GM18519 (cell line): ENCODE results near the gene TJP2.

Experiments used
- ATAC-seq: cut with Tn5 transposase; IDR thresholded peaks from one replicate; pipeline ENCODE4 v1.9.1; 2021; ENCODE audit warnings: mild to moderate bottlenecking, moderate library complexity; ENCODE audit not compliant: unreplicated experiment, low FRiP score

Gene TJP2

GRCh38 chr9:69188975-69189374 lies 14.9 kb downstream of the TJP2 start:
- no peak for ATAC-seq

- peak; percentile 63 for ATAC-seq
Observed at GRCh38 chr9:69190086-69190862, 16.2 kb downstream of the TJP2 start.

- ATAC-seq, result no peak
Observed at GRCh38 chr9:69190863-69191181, 16.7 kb downstream of the TJP2 start.

- no peak for ATAC-seq
Observed at GRCh38 chr9:69191231-69191630, 17.2 kb downstream of the TJP2 start.

- no peak for ATAC-seq
Observed at GRCh38 chr9:69192214-69192613, 18.1 kb downstream of the TJP2 start.

GRCh38 chr9:69193685-69194032 lies 19.6 kb downstream of the TJP2 start:
- no peak for ATAC-seq

GRCh38 chr9:69194702-69195418 lies 20.8 kb downstream of the TJP2 start:
- ATAC-seq, result no peak

- no peak for ATAC-seq
Observed at GRCh38 chr9:69195668-69196067, 21.6 kb downstream of the TJP2 start.

GRCh38 chr9:69197687-69198086 lies 23.6 kb downstream of the TJP2 start:
- ATAC-seq, result no peak

- ATAC-seq, result no peak
Observed at GRCh38 chr9:69198521-69199220, 24.6 kb downstream of the TJP2 start.

GRCh38 chr9:69199769-69200470 lies 25.8 kb downstream of the TJP2 start:
- ATAC-seq, result no peak

- ATAC-seq, result no peak
Observed at GRCh38 chr9:69202556-69202955, 28.5 kb downstream of the TJP2 start.

- ATAC-seq, result no peak
Observed at GRCh38 chr9:69204326-69204725, 30.2 kb downstream of the TJP2 start.

- no peak for ATAC-seq
Observed at GRCh38 chr9:69204849-69205248, 30.8 kb downstream of the TJP2 start.

GRCh38 chr9:69206047-69206446 lies 32.0 kb downstream of the TJP2 start:
- ATAC-seq, result no peak

- ATAC-seq, result no peak
Observed at GRCh38 chr9:69207503-69207902, 33.4 kb downstream of the TJP2 start.

GRCh38 chr9:69211424-69212036 lies 37.5 kb downstream of the TJP2 start:
- ATAC-seq, result no peak

GRCh38 chr9:69213647-69214046 lies 39.6 kb downstream of the TJP2 start:
- no peak for ATAC-seq

- no peak for ATAC-seq
Observed at GRCh38 chr9:69214939-69215338, 40.9 kb downstream of the TJP2 start.

- no peak for ATAC-seq
Observed at GRCh38 chr9:69215774-69216485, 41.9 kb downstream of the TJP2 start.
